ENCODE measurements around the gene MMP7.

GRCh38 chr11:102478673-102479299, 51.8 kb downstream of the MMP7 start:
- no peak for TF ChIP-seq CTCF (IDR thresholded peaks at IDR 0.05)
- TF ChIP-seq, protein P1, sequence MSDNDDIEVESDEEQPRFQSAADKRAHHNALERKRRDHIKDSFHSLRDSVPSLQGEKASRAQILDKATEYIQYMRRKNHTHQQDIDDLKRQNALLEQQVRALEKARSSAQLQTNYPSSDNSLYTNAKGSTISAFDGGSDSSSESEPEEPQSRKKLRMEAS (IDR thresholded peaks at IDR 0.05), result no peak
- TF ChIP-seq BCL3 (IDR thresholded peaks at IDR 0.05), result no peak
- no peak for TF ChIP-seq JUN (IDR thresholded peaks at IDR 0.05)
- no peak for TF ChIP-seq ELK1 (IDR thresholded peaks at IDR 0.05; ENCODE audit: low read depth, low read length)

Measured in A549 (cell line).